ENCODE measurements around the gene ARHGEF19.

Gene ARHGEF19

GRCh38 chr1:16189921-16190621, 22.4 kb downstream of the ARHGEF19 start:
- TF ChIP-seq GATA3 (IDR thresholded peaks at IDR 0.05; ENCODE audit: low read depth, low read length) = no peak
- TF ChIP-seq GATA2 (IDR thresholded peaks at IDR 0.05; ENCODE audit: low read depth, low read length) = no peak

DNA sequence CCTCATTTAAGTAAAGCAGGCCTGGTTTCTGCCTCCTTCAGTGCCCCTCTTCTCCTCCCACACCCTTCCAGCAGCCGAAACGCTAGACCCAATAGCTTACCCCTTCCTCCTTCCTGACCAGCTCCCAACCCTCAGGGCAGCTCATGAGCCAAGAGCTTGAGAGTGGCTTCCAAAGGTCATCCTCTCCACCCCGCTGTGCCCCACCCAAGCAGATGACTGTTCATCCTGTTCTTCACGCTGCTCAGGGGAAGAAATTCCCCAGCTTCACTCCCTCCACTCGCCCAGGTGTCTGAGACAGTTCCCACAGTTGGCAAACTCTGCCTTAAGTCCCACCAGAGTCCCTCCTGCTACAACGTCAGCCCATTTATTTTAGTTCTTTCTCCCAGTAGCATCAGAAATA, 23.4 kb downstream of the ARHGEF19 start:
- TF ChIP-seq GATA3 (IDR thresholded peaks at IDR 0.05; ENCODE audit: low read depth, low read length) (no peak), GATA2 (IDR thresholded peaks at IDR 0.05; ENCODE audit: low read depth, low read length) (no peak)

DNA sequence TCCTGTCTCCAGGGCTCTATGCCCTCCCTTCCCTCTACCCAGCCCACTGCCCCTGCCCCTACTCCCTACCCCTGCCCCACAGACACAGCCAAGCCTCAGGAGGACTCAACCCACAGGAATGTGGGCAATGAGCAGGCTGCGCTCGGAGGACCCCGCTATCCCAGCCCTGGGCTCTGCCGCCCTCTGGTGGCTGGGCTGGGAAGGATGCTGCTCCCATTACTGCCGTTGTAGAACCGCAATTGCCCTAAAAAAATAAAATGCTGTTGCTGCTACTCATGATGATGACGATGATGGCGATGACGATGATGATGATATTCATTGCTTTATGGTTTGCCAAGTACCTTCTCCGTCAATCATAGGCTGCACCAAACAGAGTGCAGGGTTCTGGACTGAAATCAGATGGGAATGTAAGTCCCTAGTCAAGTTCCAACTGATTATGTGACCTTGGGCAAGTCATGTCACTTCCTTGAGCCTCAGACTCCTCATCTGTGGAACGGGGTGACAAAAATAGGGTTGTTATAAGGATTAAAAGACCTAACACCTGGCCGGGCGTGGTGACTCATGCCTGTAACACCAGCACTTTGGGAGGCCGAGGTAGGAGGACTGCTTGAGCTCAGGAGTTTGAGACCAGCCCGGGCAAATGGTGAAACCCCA, 24.6 kb downstream of the ARHGEF19 start:
- TF ChIP-seq GATA3 (IDR thresholded peaks at IDR 0.05; ENCODE audit: low read depth, low read length) (no peak), GATA2 (IDR thresholded peaks at IDR 0.05; ENCODE audit: low read depth, low read length) (no peak)

GRCh38 chr1:16186655-16187235, 25.7 kb downstream of the ARHGEF19 start:
- TF ChIP-seq GATA2 (IDR thresholded peaks at IDR 0.05; ENCODE audit: low read depth, low read length) (no peak), GATA3 (IDR thresholded peaks at IDR 0.05; ENCODE audit: low read depth, low read length) (no peak)

DNA sequence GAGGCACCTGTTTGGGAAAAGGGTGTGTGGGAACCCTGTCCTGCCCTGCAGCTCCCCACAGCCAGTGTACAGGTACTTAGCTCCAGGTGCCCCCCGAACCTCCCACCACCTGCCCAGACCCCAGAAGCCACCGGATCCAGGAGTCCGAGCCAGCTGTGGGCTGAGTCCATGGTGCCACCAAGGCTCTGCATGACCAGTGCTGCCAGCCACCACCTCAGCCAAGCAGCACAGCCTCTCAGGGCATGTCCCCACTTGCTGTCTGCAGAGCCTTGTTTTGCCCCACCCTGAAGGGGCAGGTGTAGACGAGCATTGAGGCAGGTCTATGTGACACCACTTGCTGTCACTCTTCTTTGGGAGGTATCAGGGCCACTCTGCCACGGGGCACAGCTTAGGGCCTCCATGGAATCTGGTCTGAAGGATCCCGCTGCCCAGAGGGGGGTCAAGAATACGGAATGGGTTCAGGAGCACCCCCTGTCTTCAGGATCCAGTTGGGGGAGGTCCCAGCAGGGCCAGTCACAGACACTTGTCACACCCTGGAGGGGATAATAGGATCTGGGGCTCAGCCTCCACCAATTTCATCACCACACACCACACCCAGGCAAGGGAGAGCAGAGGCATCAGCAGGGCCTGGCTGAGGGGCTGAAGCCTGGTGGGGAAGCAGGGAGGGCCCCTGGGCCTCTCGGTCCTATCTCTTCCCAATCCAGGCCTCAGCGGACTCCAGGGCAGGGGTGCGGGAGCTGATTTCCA, 27.7 kb downstream of the ARHGEF19 start:
- TF ChIP-seq GATA2 (IDR thresholded peaks at IDR 0.05; ENCODE audit: low read depth, low read length) = no peak
- no peak for TF ChIP-seq GATA3 (IDR thresholded peaks at IDR 0.05; ENCODE audit: low read depth, low read length)

- no peak for TF ChIP-seq GATA2 (IDR thresholded peaks at IDR 0.05; ENCODE audit: low read depth, low read length)
- no peak for TF ChIP-seq GATA3 (IDR thresholded peaks at IDR 0.05; ENCODE audit: low read depth, low read length)
Observed at GRCh38 chr1:16183765-16184556, 28.5 kb downstream of the ARHGEF19 start.

GRCh38 chr1:16183179-16183578, 29.3 kb downstream of the ARHGEF19 start:
- TF ChIP-seq GATA2 (IDR thresholded peaks at IDR 0.05; ENCODE audit: low read depth, low read length) = no peak
- no peak for TF ChIP-seq GATA3 (IDR thresholded peaks at IDR 0.05; ENCODE audit: low read depth, low read length)

GRCh38 chr1:16181887-16182719, 30.3 kb downstream of the ARHGEF19 start:
- TF ChIP-seq GATA3 (IDR thresholded peaks at IDR 0.05; ENCODE audit: low read depth, low read length) (no peak), GATA2 (IDR thresholded peaks at IDR 0.05; ENCODE audit: low read depth, low read length) (no peak)

GRCh38 chr1:16180291-16180824, 32.1 kb downstream of the ARHGEF19 start:
- TF ChIP-seq GATA2 (IDR thresholded peaks at IDR 0.05; ENCODE audit: low read depth, low read length) (no peak), GATA3 (IDR thresholded peaks at IDR 0.05; ENCODE audit: low read depth, low read length) (no peak)

DNA sequence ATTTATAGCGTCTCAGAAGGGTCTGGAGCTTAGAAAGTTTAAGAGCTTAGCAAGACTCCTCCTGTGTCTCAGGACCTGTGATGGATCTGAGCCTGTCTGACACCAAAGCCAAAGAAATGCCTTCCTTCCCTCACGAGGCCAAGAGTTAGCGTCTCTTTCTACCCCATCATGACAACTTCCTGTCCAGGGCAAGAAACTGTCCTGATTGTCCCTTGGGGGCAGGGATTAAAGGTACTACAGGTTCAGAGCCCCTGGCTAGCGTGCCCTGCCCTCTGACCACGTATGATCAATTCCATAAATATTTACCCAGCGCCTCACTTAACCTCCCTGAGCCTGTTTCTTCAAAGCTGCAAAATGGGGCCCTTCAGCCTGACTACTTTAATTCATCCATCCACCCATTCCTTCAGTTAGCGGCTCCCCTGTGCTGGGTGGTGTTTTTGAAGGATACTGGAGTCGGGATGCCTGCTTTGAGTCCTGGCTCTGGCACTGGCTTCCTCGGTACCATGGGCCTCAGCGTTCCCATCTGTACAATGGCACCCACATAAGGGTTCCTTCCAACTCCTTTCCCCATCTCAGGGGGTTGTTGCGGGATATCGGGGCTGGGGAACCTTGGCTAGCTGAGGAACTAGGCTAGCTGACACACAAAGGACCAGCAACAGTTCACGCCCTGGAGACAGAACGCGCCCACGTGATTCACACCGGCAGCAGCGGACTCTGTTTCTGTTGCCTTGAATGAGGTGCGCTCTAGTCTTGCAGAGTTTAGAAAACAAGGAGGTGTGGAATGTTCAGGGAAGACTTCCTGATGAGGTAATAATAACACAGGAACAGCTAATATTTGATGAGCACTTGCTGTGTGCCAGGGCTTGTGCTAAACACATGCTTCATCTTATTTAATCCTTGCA, 33.6 kb downstream of the ARHGEF19 start:
- no peak for TF ChIP-seq GATA2 (IDR thresholded peaks at IDR 0.05; ENCODE audit: low read depth, low read length)
- no peak for TF ChIP-seq GATA3 (IDR thresholded peaks at IDR 0.05; ENCODE audit: low read depth, low read length)

DNA sequence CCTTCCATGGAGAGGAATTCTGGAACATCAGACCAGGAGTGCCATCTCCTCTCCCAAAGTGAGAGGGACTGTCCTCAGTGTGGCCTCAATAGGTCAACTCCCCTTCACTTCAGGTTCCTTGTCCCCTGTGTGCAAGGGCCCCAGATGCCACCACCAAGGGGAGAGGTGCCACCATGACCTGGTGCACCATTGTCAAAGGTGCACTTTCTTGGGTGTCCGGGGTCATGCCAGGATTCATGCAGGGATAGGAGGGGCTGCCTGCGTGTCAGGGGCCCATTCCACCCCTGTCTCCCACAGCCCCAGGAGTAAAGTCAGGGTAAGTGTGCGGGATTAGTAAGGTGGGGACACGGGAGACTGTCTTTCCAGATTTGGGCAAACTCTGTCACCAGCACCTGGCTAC, 35.1 kb downstream of the ARHGEF19 start:
- TF ChIP-seq GATA2 (IDR thresholded peaks at IDR 0.05; ENCODE audit: low read depth, low read length) (no peak), GATA3 (IDR thresholded peaks at IDR 0.05; ENCODE audit: low read depth, low read length) (no peak)

GRCh38 chr1:16176653-16177052, 35.8 kb downstream of the ARHGEF19 start:
- TF ChIP-seq GATA2 (IDR thresholded peaks at IDR 0.05; ENCODE audit: low read depth, low read length) = no peak
- no peak for TF ChIP-seq GATA3 (IDR thresholded peaks at IDR 0.05; ENCODE audit: low read depth, low read length)

Measured in SH-SY5Y (cell line).